GM21447 (cell line): ENCODE results near the gene NPAT.
A peak's percentile ranks its signal among the peaks of the same experiment; 100 is the strongest.
"Not testable (repeated sequence)": the region's sequence is repeated elsewhere in the genome, so short reads cannot be mapped to it uniquely, and the experiment has no call there.

Source experiments
- ATAC-seq: cut with Tn5 transposase; IDR thresholded peaks from one replicate; pipeline ENCODE4 v1.9.1; 2021; ENCODE audit not compliant: unreplicated experiment

NPAT gene

GRCh38 chr11:108220721-108221336 is 1.6 kb downstream of the NPAT start:
- no peak for ATAC-seq

- ATAC-seq, result no peak
Observed at GRCh38 chr11:108218912-108219783, 3.3 kb downstream of the NPAT start.

DNA sequence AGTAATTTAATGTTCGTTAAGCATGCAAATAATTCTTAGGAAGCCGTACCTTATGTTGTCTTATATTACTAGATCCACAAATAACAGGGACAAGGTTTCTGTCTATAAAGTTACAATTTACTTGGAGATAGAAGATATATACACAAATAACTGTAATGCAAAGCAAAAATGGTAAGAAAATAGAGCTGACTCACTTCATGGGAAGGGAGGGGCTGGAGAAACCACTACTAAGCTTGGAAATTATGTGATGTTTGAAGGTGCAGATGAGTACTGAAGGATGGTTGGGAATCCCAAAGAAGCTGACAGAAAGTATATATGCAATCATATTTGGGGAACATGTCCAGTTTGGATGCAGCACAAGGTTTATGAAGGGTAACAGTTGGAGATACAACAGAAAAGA is 4.0 kb downstream of the NPAT start:
- ATAC-seq, result no peak

DNA sequence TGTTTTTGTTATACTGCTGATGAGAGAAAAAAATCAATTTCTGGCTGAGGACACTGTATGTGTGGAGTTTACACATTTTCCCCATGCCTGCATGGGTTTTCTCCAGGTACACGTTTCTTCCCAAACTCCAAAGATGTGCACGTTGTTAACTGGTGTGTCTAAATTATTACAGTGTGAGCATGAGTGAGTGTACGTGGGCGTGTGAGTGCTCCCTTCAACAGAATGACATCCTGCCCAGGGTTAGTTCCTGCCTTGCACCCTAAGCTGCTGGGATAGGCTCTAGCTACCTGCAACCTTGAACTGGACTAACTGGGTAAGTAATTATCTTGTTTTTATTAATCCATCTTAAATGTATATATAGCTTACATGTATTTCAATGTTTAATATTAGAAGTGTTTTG is 5.5 kb downstream of the NPAT start:
- ATAC-seq, result no peak

DNA sequence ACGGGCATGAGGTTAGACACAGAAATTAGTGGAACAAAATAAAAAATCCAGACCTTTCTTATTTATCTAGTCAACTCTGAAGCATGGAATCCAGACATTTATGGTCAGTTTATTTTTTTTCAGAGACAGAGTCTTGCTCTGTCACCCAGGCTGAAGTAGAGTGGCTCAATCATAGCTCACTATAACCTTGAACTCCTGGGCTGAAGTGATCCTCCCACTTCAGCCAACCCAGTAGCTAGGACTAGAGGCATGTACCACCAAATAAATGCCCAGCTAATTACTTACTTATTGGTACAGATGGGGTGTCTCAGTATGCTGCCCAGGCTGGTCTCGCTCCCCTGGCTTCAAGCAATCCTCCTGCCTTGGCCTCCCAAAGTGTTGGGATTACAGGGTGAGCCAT is 8.7 kb downstream of the NPAT start:
- ATAC-seq, result no peak

DNA sequence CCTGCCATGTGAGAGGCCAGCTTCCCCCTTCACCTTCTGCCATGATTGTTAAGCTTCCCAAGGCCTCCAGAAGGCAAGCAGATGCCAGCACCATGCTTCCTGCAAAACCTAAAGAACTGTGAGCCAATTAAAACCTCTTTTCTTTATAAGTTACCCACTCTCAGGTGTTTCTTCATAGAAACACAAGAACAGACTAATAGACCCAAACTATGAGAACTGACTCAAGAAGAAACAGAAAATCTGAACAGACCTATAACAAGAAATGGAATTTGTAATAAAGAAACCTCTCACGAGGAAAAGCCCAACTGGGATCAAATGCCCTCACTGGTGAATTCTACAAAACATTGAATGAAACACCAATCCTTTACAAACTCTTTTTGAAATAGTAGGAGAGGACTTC is 12.0 kb downstream of the NPAT start:
- no peak for ATAC-seq

DNA sequence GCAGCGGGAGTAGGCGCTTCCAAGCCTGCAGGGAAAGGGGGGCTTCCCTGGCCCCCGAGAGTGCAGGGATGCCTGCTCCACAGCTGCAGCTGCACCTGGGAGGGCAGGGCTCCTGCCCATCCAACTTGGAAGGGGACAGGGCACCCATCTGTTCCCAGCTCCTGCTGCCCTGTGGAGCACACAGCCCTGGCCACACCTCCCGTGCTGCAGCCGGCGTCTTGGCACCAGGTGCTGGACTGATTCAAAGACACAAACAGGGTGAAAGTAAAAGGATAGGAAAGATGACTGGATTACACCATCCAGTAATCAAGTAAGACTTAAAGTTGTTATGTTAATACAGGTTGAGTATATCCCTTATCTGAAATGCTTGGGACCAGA is 14.8 kb downstream of the NPAT start:
- ATAC-seq, result no peak

DNA sequence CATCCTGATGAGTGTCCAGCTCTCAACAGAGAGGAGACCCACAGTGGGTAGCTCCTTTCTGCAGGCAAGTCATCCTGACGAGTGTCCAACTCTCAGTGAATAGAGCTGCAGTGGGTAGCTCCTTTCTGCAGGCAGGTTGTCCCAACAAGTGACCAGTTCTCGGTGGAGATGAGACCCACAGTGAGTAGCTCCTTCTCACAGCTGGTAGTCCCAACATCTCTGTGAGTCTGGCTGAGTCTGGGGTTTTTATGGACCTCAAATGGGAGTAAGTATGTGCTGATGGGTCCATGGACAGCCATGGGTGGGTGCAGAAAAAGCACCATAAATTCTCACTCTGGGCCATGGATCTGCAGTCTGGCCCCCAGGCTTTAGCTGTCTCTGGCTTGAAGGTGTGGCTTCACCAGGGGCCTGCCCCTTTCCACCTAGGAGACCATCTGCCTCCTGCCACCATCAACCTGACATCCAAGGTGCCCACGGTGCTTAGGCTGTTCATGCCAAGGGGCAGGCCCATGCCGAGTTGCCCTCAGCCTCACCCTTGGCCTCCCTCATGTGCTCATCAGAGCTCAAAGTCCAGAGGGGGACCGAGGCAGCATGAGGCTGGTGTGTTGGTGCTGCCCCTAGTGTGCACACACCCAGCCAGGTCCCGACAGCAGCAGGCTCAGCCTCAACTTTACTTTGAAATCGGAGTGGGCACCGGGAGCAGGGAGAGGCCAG is 15.3 kb downstream of the NPAT start:
- no peak for ATAC-seq

DNA sequence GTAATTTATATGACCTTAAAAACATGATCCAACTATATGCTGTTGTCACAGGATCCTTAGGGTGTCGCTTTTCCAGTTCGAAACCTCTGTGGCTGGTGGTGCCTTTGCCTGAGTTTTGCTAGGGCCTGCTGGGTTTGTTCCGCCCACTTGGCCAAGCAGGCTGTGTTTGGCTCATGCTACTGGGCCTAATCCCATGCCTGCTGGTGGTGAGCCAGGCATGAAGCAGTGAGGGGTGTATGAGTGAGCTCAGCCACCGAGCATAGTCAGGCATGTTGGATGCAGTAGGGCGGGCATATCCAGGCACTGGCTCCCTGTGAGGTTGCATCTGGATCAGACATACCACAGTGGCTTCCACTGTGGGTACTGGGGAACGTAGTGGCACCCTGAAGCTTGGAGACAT is 16.3 kb downstream of the NPAT start:
- no peak for ATAC-seq

DNA sequence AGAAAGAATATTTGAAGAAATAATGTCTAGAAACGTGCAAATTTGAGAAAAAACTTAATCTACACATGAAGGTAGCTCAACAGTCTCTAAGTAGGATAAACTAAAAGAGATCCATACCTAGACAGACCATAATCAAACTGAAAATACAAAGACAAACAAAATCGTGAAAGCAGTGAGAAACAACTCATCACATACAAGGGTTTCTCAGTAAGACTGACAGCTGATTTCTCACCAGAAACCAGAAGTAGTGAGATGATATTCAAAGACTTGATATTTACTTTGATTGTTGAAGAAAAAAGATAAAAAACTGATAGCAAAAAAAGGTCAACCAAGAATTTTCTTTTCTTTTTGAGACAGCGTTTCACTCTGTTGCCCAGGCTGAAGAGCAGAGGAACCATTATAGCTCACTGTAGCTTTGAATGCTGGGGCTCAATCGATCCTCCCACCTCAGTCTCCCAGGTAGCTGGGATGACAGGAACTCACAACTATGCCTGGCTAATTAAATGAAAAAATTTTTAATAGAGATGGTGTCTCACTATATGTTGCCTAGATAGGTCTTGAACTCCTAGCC is 17.4 kb downstream of the NPAT start:
- no peak for ATAC-seq

DNA sequence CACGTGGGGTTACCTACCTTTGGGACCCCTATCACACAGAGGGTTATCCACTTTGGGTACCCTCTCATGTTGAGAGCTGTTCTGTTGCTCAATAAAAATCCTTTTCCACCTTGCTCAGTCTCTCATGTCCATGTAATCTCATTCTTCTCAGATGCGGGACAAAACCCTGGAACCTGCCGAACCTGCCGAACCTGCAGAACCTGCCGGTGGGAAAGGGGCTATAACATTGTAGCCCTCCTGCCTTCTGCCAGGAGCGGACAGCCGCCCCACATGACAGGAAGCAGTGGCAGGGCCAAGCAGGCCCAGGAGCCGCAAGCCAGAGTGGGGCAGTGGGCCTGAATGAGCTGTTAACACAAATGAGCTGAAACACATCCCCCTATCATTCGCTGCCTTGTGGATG is 18.1 kb downstream of the NPAT start:
- ATAC-seq, result no peak

GRCh38 chr11:108203075-108203474 is 19.4 kb downstream of the NPAT start:
- no peak for ATAC-seq

DNA sequence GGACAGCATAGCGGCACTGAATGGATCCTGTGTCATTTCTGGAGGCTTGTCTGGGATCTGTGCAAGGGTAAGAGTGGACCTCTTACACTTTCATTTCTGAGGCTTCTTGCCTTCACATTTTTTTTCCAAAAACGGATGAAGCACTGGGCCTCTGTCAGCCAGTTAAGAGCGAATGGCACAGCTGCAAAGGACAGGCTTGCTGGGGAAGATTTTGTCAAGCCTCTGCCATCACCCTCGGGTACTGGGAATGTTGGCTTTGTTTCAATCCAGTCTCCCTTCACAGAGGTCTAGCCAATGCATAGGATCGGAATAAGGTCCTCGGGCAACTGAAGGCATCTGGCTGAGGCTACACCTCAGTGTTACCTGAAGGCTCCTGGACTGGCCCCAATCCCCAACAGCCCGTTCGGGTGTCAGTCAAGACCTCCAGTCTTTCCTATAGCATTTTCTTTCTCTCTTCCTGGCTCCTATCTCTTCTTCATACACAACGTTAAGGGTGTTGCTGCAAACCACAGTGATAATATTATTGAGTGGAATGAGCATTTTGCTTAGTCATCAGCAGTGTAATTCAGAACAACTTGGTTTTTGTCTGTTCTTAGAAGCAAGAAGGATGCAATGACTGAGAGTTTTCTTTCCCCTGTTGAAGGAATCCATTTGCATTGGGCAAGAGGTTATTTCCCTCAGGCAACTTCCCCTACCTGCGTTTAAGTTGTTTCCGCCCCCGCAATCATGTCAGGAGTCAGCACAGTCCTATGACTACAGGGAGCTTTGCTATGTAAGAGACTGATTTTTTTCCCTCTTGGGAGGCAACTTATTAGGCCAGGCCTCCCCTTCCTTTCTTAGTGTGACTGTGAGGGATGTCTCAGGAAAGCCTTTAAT is 22.8 kb downstream of the NPAT start:
- ATAC-seq, result peak; percentile 88

DNA sequence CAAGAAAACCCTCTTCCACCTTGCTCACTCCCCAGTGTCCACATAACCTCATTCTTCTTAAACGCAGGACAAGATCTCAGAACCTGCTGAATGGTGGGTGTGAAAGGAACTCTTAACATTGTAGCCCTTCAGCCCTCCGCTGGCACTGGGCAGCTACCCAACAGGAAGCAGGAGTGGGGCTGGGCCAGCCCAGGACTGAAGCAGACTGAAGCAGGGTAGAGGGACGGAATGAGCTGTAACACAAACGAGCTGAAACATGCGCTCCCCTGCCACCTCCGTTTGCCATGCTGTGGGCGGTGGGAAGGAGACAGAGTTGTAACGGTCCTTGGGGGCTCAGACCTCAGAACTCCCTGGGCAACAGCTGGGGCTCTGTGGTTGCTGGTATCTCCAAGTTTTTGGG is 23.6 kb downstream of the NPAT start:
- ATAC-seq, result no peak

GRCh38 chr11:108197351-108197750 is 25.1 kb downstream of the NPAT start:
- ATAC-seq, result peak; percentile 33

DNA sequence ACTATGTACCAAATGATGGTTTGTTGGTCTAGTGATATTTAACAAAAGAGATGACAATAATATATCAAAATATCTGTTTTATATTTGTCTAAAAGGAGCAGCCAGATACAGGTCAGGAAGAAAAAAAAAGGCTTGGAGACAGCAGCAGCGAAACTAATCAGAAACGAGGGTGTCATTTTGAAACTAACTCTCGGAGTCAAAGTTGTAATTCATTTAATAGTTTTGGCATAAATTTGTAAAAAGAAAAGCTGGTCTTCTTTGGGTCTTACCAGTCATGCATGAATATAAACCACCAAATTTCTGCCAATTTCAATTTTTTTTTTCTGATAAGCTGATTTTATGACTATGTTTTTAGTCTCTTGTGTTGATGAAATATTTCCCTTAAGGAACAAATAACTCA is 25.5 kb downstream of the NPAT start:
- ATAC-seq, result no peak

DNA sequence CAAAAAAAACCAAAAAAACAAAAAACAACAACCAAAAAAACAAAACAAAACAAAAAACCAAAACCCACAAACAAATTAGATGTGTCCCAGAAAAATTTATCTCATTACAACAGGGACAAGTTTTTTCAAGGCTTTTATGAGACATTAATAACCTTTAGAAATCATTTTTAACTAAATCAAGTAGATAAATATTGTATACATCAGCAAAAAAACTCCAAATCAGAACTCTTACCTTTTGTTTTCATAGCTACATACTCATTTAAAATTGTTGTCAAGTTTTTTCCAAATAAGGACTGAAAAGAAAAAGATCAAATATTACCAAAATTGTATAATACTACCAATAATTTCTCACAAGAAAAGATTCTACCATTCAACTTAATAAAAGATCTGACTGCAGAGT is 28.7 kb downstream of the NPAT start:
- no peak for ATAC-seq

- no peak for ATAC-seq
Observed at GRCh38 chr11:108177570-108177969, 44.9 kb downstream of the NPAT start.

DNA sequence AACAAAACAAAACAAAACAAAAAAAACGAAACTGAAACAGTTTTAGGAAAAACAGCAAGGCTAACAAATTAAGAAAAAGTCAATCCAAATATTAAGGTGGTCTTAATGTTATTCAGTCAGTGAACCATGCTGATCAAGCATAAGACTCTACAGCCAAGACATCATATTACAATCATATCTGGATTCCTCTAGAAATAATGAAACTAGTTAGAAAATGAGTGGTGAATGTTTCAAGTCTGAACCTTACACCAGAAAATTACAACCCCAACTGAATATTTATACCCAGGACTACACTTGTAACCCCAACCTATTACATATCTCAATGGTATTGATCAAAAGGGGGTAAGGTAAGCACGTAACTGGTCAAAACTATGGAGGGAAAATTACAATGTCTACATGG is 52.3 kb downstream of the NPAT start:
- ATAC-seq, result no peak

DNA sequence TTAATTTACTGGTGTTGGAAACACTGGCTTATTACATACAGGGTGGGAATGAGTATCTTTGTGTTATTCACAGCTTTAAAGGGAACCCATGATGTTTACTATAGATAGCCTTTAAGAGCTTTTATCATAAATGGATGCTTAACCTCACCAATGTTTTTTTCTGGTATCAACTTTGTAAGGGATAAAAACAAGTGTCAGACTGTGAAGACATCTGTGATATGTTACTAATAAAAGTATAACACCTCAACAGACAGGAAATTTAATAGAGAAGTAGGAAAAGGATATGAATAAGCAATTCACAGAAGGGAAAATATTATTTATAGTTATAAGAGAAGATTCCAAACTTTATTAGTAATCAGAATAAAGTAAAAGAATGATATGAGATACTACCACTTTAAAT is 54.8 kb downstream of the NPAT start:
- ATAC-seq, result no peak

DNA sequence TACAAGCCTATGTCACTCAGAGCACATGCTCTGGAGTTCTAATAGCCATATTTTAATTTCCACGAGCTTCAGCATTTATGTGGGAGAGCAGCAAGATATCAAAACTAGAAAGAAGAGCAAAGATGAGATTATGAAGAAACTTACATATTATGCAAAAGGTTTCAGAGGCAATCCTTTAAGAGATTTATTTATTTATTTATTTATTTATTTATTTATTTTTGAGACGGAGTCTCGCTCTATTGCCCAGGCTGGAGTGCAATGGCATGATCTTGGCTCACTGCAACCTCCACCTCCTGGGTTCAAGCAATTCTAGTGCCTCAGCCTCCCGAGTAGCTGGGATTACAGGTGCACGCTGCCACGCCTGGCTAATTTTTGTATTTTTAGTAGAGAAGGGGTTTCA is 59.6 kb downstream of the NPAT start:
- not testable (repeated sequence) for ATAC-seq
